ENCODE data around the gene C17orf67. TPM values are rescaled to one million over a fixed set of nuclear protein-coding genes. Genes with fewer than 3 reads are reported as not detected.

Gene C17orf67
- total RNA-seq, 3 donors from 2014 or later, result 1.1 to 3.4 (median 1.1) TPM

DNA sequence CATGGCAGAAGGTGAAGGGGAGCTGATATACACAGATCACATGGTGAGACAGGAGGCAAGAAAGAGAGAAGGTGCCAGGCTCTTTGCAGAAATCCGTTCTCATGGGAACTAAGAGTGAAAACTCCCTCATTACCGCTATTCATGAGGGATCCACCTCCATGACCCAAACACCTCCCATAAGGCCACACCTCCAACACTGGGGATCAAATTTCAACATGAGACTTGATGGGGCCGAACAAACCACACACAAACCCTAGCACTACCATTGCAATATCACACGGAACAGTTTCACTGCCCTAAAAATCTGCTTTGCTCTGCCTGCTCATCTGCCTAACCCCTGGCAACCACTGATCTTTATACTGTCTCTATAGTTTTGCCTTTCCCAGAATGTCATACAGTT, 34.8 kb downstream of the C17orf67 start:
- ATAC-seq, result no peak
- TF ChIP-seq, protein P1, sequence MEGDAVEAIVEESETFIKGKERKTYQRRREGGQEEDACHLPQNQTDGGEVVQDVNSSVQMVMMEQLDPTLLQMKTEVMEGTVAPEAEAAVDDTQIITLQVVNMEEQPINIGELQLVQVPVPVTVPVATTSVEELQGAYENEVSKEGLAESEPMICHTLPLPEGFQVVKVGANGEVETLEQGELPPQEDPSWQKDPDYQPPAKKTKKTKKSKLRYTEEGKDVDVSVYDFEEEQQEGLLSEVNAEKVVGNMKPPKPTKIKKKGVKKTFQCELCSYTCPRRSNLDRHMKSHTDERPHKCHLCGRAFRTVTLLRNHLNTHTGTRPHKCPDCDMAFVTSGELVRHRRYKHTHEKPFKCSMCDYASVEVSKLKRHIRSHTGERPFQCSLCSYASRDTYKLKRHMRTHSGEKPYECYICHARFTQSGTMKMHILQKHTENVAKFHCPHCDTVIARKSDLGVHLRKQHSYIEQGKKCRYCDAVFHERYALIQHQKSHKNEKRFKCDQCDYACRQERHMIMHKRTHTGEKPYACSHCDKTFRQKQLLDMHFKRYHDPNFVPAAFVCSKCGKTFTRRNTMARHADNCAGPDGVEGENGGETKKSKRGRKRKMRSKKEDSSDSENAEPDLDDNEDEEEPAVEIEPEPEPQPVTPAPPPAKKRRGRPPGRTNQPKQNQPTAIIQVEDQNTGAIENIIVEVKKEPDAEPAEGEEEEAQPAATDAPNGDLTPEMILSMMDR (IDR thresholded peaks at IDR 0.05), result no peak
- DNase-seq, result no peak
- Histone ChIP-seq H3K4me1 (ENCODE audit: low read depth) (peaks cover 5% of the 10 kb centered on the region), H3K9me3 (no peaks in the 10 kb centered on the region), H3K36me3 (ENCODE audit: low read depth) (no peaks in the 10 kb centered on the region), H3K4me3 (no peak overlapping the region)
- intact Hi-C loops (cut with DNase I, micrococcal nuclease), result no loop called here

DNA sequence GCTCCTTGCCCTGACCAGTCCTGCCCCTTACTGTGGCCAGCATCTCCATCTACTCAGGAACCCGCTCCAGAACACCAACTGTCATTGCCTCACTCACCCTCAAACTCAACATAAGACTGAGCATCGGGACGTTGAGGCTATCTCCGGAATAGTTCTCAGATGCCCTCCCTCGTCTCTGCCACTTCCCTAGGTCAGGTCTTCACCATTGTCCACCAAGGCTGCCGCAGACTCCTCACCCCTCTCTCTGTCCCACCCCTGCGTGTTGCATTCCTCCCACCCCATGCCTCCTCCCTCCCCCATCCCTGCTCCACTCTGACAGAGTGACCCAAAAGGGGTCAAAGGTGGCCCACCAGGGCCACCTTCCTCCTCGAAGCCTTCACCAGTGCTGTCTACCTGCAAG, 37.2 kb downstream of the C17orf67 start:
- no peaks in the 10 kb centered on the region for H3K9me3 ChIP-seq
- DNase-seq (no peak), ATAC-seq (no peak)
- TF ChIP-seq, protein P1 (IDR thresholded peaks at IDR 0.05), result no peak
- H3K4me3 ChIP-seq, result no peak overlapping the region
- intact Hi-C loops (cut with DNase I, micrococcal nuclease), result no loop called here
- no peaks in the 10 kb centered on the region for H3K36me3 ChIP-seq (ENCODE audit: low read depth)
- H3K4me1 ChIP-seq (ENCODE audit: low read depth), result peaks cover 5% of the 10 kb centered on the region

DNA sequence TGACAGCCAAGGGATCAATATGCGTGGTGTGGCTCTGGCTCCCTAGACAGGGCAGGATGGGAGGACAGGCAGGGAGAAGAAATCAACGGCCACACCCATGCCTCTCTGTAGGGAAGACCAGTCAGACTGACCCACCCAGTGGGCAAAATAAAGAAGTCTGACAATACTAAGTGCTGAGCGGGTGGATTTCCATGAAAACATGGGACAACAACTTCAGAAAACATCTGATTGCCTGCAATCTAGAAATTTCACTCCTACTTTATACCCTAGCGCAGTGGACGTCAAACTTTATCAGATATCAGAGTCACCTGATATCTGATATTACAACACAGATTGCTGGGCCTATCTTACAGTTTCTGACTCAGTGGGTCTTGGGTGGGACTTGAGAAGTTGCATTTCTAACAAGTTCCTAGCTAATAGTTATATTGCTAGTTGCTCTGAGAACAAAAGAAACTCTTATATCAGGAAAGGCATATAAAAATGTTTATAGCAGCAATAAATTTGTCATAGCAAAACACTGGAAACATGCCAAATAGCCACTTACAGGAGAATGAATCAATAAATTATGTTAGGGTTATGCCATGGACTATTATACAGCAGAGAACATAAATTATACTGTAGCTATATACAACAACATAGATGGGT, 38.4 kb downstream of the C17orf67 start:
- H3K4me1 ChIP-seq (ENCODE audit: low read depth), result peaks cover 5% of the 10 kb centered on the region
- DNase-seq (no peak), ATAC-seq (peak; percentile 83)
- H3K4me3 ChIP-seq, result no peak overlapping the region
- no peaks in the 10 kb centered on the region for H3K9me3 ChIP-seq
- TF ChIP-seq, protein P1 (IDR thresholded peaks at IDR 0.05), result no peak
- intact Hi-C loops (cut with DNase I, micrococcal nuclease), result no loop called here
- H3K36me3 ChIP-seq (ENCODE audit: low read depth), result no peaks in the 10 kb centered on the region

DNA sequence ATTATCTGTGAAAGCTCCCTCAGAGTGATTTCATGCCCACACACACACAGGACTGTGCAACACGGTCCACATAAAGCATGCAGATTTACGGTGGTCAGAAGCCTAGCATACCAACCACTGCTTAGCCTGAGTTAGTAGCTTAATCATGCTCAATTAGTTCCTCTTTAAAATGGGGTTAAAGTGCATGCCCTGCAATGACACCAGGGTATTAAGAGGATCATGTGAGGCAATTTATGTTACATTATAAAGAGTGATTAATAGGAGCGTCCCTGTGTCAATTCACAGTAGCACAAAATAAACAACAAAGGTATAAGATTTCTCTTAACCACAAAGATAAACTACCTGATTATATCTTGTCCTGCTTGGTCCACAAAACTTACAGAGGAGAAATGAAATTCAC, 39.8 kb downstream of the C17orf67 start:
- intact Hi-C loops (cut with DNase I, micrococcal nuclease), result no loop called here
- H3K36me3 ChIP-seq (ENCODE audit: low read depth), result no peaks in the 10 kb centered on the region
- DNase-seq, result no peak
- no peak overlapping the region for H3K4me3 ChIP-seq
- H3K9me3 ChIP-seq, result no peaks in the 10 kb centered on the region
- H3K4me1 ChIP-seq (ENCODE audit: low read depth), result peaks cover 5% of the 10 kb centered on the region
- TF ChIP-seq, protein P1 (IDR thresholded peaks at IDR 0.05), result no peak
- ATAC-seq, result no peak

DNA sequence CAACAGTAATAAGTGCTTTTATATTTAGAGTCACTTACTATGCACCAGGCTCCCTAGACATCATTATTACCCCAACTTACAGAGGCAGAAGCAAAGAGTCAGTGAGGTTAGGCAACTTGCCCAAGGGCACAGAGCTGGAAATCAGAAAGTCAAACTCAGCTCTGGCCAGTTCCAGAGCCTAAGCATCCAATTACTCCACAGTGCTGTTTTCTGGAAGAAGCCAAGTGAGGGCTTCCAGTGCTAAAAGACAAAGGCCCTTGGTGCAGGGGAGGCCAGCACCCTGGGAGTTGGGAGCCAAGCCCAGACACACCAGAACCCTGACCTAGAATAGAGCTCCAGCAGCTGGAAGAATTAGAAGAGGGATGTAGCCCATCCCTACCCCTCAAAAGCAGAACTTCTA, 40.2 kb downstream of the C17orf67 start:
- no peak overlapping the region for H3K4me3 ChIP-seq
- DNase-seq (no peak), ATAC-seq (no peak)
- H3K9me3 ChIP-seq, result no peaks in the 10 kb centered on the region
- intact Hi-C loops (cut with DNase I, micrococcal nuclease), result no loop called here
- H3K4me1 ChIP-seq (ENCODE audit: low read depth), result peaks cover 5% of the 10 kb centered on the region
- no peaks in the 10 kb centered on the region for H3K36me3 ChIP-seq (ENCODE audit: low read depth)
- TF ChIP-seq, protein P1 (IDR thresholded peaks at IDR 0.05), result no peak

DNA sequence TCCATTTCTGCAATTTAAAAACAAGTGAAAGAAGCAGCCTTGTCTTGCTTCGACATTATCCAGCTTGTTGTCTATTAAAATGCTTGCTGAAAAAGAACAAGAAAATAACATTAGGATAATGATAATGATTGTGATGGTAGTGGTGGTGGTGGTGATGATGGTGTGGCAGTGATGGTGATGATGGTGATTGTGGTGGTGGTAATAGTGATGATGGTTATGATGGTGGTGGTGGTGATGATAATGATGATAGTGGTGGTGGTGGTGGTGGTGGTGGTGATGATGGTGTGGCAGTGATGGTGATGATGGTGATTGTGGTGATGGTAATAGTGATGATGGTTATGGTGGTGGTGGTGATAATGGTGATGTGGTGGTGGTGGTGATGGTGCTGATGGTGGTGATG, 41.5 kb downstream of the C17orf67 start:
- TF ChIP-seq, protein P1 (IDR thresholded peaks at IDR 0.05), result no peak
- Histone ChIP-seq H3K36me3 (ENCODE audit: low read depth) (no peaks in the 10 kb centered on the region), H3K9me3 (no peaks in the 10 kb centered on the region), H3K4me3 (no peak overlapping the region), H3K4me1 (ENCODE audit: low read depth) (peaks cover 5% of the 10 kb centered on the region)
- ATAC-seq, result no peak
- DNase-seq, result no peak
- intact Hi-C loops (cut with DNase I, micrococcal nuclease), result no loop called here
